HepG2 (cell line): ENCODE results near the gene LITAF. TPM values are rescaled to one million over a fixed set of nuclear protein-coding genes. Genes with fewer than 3 reads are reported as not detected.
A peak's percentile ranks its signal among the peaks of the same experiment; 100 is the strongest.

ENCODE experiments used
- RAD21 ChIP-seq: fragments of 450-650 bp; formaldehyde crosslinking; IDR thresholded peaks from 2 replicates; pipeline ENCODE4 v1.5.0; 2020; ENCODE audit warnings: mild to moderate bottlenecking
- SMAD1 ChIP-seq: sonication (generic); formaldehyde crosslinking; IDR thresholded peaks from 2 replicates; pipeline ENCODE4 v1.4.0; 2020; ENCODE audit warnings: missing genetic modification reagents, low read depth, mild to moderate bottlenecking, borderline replicate concordance
- SNRNP70 ChIP-seq: fragments of 200-400 bp; formaldehyde crosslinking; IDR thresholded peaks from 2 replicates; pipeline ENCODE4 v1.6.1; 2017; ENCODE audit warnings: mild to moderate bottlenecking, low read depth, low read length, moderate library complexity
- ZKSCAN8 ChIP-seq: IDR thresholded peaks from 2 replicates; pipeline ENCODE4 v1.6.1; 2016; ENCODE audit warnings: borderline replicate concordance, missing genetic modification reagents, missing compliant biosample characterization
- ZNF10 ChIP-seq: sonication (generic); formaldehyde crosslinking; IDR thresholded peaks from 2 replicates; pipeline ENCODE4 v1.4.0; 2020; ENCODE audit warnings: mild to moderate bottlenecking, low read depth, missing genetic modification reagents, borderline replicate concordance
- ZNF180 ChIP-seq: sonication (generic); formaldehyde crosslinking; IDR thresholded peaks from 2 replicates; pipeline ENCODE4 v1.4.0; 2020; ENCODE audit warnings: low read depth, missing genetic modification reagents, borderline replicate concordance
- ZNF24 ChIP-seq: fragments of 450-650 bp; IDR thresholded peaks from 2 replicates; pipeline ENCODE4 v1.6.1; 2017; ENCODE audit warnings: antibody characterized with exemption, mild to moderate bottlenecking
- ZNF263 ChIP-seq: sonication (generic); formaldehyde crosslinking; IDR thresholded peaks from 2 replicates; pipeline ENCODE4 v1.4.0; 2020; ENCODE audit warnings: missing genetic modification reagents
- ZNF3 ChIP-seq: IDR thresholded peaks from 2 replicates; pipeline ENCODE4 v1.7.0; 2017; ENCODE audit warnings: inconsistent platforms
- ZNF431 ChIP-seq: sonication (generic); formaldehyde crosslinking; IDR thresholded peaks from 2 replicates; pipeline ENCODE4 v1.9.0; 2022; ENCODE audit warnings: missing genetic modification reagents, low read depth, mild to moderate bottlenecking, borderline replicate concordance
- ZNF567 ChIP-seq: sonication (generic); formaldehyde crosslinking; IDR thresholded peaks from 2 replicates; pipeline ENCODE4 v1.8.1; 2023; ENCODE audit warnings: mild to moderate bottlenecking, missing genetic modification reagents, borderline replicate concordance
- ZNF616 ChIP-seq: sonication (generic); formaldehyde crosslinking; IDR thresholded peaks from 2 replicates; pipeline ENCODE4 v1.5.0; 2020; ENCODE audit warnings: low read depth, mild to moderate bottlenecking, missing genetic modification reagents
- ZSCAN30 ChIP-seq: sonication (generic); formaldehyde crosslinking; IDR thresholded peaks from 2 replicates; pipeline ENCODE4 v1.5.0; 2020; ENCODE audit warnings: mild to moderate bottlenecking, missing genetic modification reagents
- polyA plus RNA-seq, 8 experiments: library from polyadenylated mRNA; depleted of rRNA in 3 of 8; stranded (reverse) in 7 of 8; unstranded in 1 of 8; fragments of >200 nt; fragmentation: Illumina TruSeq in 4 of 8; extraction: Trizol in 4 of 8; gene quantifications; 2 replicates each; pipeline versions ENCODE4 v1.2.1 to v1.2.3, GENCODE V29; 2011 to 2016; ENCODE audit warnings: low read depth in 4 of 8, missing spikeins in 1 of 8, mixed read lengths in 1 of 8; ENCODE audit not compliant: insufficient read depth in 1 of 8
- total RNA-seq, 5 experiments: library from RNA; depleted of rRNA; stranded (reverse); fragments of >200 nt; fragmentation: Illumina TruSeq; extraction: Trizol; gene quantifications; 2 replicates each; pipeline ENCODE4 v1.2.3, GENCODE V29; 2016; ENCODE audit warnings: low read depth in 1 of 5
- TF ChIP-seq, protein P1 (sequence below): sonication (generic); formaldehyde crosslinking; IDR thresholded peaks from 2 replicates; pipeline ENCODE4 v1.4.0; 2020; ENCODE audit warnings: mild to moderate bottlenecking, missing genetic modification reagents
- TF ChIP-seq, protein P2 (sequence below): sonication (generic); formaldehyde crosslinking; IDR thresholded peaks from 2 replicates; pipeline ENCODE4 v1.8.1; 2023; ENCODE audit warnings: mild to moderate bottlenecking, missing genetic modification reagents
- TF ChIP-seq, protein P3 (sequence below): sonication (generic); formaldehyde crosslinking; IDR thresholded peaks from 2 replicates; pipeline ENCODE4 v1.5.0; 2020; ENCODE audit warnings: missing genetic modification reagents
- TF ChIP-seq, protein P4 (sequence below): sonication (generic); formaldehyde crosslinking; IDR thresholded peaks from 2 replicates; pipeline ENCODE4 v1.4.0; 2020; ENCODE audit warnings: mild to moderate bottlenecking, missing genetic modification reagents
- TF ChIP-seq, protein P5 (sequence below): sonication (generic); formaldehyde crosslinking; IDR thresholded peaks from 2 replicates; pipeline ENCODE4 v1.4.0; 2020; ENCODE audit warnings: low read depth, mild to moderate bottlenecking, missing genetic modification reagents

Gene LITAF
- total and polyA plus RNA-seq, 2 of the 13 experiments (the other 11 are each of a cell fraction or from before 2014, with no cell fraction given), result 80.1 to 141 TPM

DNA sequence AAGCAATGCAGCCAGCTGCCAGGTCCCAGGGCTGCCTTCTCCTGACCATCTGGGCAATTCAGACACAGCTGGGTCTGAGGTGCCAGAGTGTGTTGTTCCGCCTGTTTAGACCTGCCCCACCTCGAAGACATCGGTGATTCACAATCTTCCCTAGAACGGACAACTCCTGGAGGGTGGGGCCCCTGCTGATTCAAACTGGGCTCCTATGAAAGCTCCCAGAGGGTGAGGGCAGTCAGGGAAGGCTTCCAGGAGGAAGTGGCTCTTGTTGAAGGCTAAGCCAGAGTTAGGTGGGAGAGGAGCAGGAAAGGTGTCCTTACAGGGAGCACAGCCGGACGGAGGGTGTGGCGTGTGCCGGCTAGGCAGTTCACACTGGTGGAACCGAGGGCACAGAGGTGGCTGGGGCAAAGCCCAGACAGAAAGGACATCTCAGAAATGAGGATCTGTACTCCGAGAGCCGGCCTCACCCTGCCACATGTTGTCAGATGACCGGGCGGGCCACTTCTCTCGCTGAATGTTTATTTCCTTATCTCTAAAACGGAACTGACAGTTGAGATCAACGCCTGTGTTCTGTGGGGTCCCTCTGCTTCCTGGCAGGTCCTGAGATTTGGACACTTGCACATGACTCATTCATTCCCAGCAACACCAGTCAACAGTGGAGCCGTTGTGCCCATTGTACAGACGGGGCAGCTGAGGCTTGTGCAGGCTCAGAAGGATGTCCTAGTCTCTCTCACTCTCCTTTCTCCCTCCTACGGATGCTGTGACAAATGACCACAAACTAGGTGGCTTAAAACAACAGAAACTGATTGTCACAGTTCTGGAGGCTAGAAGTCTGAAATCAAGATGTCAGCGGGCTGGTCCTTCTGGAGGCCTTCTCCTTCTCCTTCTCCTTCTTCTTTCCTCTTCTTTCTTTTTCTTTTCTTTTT is 26.9 kb upstream of the LITAF start (continued):
- TF ChIP-seq, protein P1, sequence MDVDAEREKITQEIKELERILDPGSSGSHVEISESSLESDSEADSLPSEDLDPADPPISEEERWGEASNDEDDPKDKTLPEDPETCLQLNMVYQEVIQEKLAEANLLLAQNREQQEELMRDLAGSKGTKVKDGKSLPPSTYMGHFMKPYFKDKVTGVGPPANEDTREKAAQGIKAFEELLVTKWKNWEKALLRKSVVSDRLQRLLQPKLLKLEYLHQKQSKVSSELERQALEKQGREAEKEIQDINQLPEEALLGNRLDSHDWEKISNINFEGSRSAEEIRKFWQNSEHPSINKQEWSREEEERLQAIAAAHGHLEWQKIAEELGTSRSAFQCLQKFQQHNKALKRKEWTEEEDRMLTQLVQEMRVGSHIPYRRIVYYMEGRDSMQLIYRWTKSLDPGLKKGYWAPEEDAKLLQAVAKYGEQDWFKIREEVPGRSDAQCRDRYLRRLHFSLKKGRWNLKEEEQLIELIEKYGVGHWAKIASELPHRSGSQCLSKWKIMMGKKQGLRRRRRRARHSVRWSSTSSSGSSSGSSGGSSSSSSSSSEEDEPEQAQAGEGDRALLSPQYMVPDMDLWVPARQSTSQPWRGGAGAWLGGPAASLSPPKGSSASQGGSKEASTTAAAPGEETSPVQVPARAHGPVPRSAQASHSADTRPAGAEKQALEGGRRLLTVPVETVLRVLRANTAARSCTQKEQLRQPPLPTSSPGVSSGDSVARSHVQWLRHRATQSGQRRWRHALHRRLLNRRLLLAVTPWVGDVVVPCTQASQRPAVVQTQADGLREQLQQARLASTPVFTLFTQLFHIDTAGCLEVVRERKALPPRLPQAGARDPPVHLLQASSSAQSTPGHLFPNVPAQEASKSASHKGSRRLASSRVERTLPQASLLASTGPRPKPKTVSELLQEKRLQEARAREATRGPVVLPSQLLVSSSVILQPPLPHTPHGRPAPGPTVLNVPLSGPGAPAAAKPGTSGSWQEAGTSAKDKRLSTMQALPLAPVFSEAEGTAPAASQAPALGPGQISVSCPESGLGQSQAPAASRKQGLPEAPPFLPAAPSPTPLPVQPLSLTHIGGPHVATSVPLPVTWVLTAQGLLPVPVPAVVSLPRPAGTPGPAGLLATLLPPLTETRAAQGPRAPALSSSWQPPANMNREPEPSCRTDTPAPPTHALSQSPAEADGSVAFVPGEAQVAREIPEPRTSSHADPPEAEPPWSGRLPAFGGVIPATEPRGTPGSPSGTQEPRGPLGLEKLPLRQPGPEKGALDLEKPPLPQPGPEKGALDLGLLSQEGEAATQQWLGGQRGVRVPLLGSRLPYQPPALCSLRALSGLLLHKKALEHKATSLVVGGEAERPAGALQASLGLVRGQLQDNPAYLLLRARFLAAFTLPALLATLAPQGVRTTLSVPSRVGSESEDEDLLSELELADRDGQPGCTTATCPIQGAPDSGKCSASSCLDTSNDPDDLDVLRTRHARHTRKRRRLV (CRISPR knock-in tag), result no peak
- TF ChIP-seq RAD21 (CRISPR knock-in tag) (no peak), ZNF616 (CRISPR knock-in tag) (no peak), ZNF263 (CRISPR knock-in tag) (peak; percentile 88), ZKSCAN8 (CRISPR knock-in tag) (peak; percentile 87), ZNF3 (CRISPR knock-in tag) (peak; percentile 92), ZSCAN30 (CRISPR knock-in tag) (no peak), ZNF567 (CRISPR knock-in tag) (no peak), ZNF431 (CRISPR knock-in tag) (no peak), ZNF24 (no peak; the same call in 1 of the 2 replicates), SMAD1 (CRISPR knock-in tag) (no peak), ZNF10 (CRISPR knock-in tag) (no peak), ZNF180 (CRISPR knock-in tag) (no peak), SNRNP70 (no peak)
- TF ChIP-seq, protein P2, sequence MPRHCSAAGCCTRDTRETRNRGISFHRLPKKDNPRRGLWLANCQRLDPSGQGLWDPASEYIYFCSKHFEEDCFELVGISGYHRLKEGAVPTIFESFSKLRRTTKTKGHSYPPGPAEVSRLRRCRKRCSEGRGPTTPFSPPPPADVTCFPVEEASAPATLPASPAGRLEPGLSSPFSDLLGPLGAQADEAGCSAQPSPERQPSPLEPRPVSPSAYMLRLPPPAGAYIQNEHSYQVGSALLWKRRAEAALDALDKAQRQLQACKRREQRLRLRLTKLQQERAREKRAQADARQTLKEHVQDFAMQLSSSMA (CRISPR knock-in tag), result peak; percentile 44; the same call in 1 of the 2 replicates
- TF ChIP-seq, protein P3, sequence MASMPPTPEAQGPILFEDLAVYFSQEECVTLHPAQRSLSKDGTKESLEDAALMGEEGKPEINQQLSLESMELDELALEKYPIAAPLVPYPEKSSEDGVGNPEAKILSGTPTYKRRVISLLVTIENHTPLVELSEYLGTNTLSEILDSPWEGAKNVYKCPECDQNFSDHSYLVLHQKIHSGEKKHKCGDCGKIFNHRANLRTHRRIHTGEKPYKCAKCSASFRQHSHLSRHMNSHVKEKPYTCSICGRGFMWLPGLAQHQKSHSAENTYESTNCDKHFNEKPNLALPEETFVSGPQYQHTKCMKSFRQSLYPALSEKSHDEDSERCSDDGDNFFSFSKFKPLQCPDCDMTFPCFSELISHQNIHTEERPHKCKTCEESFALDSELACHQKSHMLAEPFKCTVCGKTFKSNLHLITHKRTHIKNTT (CRISPR knock-in tag), result no peak
- TF ChIP-seq, protein P4, sequence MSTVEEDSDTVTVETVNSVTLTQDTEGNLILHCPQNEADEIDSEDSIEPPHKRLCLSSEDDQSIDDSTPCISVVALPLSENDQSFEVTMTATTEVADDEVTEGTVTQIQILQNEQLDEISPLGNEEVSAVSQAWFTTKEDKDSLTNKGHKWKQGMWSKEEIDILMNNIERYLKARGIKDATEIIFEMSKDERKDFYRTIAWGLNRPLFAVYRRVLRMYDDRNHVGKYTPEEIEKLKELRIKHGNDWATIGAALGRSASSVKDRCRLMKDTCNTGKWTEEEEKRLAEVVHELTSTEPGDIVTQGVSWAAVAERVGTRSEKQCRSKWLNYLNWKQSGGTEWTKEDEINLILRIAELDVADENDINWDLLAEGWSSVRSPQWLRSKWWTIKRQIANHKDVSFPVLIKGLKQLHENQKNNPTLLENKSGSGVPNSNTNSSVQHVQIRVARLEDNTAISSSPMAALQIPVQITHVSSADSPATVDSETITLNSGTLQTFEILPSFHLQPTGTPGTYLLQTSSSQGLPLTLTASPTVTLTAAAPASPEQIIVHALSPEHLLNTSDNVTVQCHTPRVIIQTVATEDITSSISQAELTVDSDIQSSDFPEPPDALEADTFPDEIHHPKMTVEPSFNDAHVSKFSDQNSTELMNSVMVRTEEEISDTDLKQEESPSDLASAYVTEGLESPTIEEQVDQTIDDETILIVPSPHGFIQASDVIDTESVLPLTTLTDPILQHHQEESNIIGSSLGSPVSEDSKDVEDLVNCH, result no peak
- TF ChIP-seq, protein P5, sequence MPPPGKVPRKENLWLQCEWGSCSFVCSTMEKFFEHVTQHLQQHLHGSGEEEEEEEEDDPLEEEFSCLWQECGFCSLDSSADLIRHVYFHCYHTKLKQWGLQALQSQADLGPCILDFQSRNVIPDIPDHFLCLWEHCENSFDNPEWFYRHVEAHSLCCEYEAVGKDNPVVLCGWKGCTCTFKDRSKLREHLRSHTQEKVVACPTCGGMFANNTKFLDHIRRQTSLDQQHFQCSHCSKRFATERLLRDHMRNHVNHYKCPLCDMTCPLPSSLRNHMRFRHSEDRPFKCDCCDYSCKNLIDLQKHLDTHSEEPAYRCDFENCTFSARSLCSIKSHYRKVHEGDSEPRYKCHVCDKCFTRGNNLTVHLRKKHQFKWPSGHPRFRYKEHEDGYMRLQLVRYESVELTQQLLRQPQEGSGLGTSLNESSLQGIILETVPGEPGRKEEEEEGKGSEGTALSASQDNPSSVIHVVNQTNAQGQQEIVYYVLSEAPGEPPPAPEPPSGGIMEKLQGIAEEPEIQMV, result no peak
